ENCODE data around the gene ARID1B. TPM values are rescaled to one million over a fixed set of nuclear protein-coding genes. Genes with fewer than 3 reads are reported as not detected.
A peak's percentile ranks its signal among the peaks of the same experiment; 100 is the strongest.
"Not testable (repeated sequence)": the region's sequence is repeated elsewhere in the genome, so short reads cannot be mapped to it uniquely, and the experiment has no call there.

The ARID1B gene
- polyA plus RNA-seq, 1 experiment = 19.2 TPM

- no peak for TF ChIP-seq CTCF (IDR thresholded peaks at IDR 0.05; ENCODE audit: low read depth, low read length)
- no peak overlapping the region for H3K4me3 ChIP-seq (ENCODE audit: low read depth, low read length)
- H3K27me3 ChIP-seq (ENCODE audit: control insufficient read depth, insufficient read depth, low read length) = no peaks in the 10 kb centered on the region
- no peak for DNase-seq (ENCODE audit: low read depth, low spot score)
- H3K9me3 ChIP-seq (ENCODE audit: control insufficient read depth, insufficient read depth, low read length) = no peaks in the 10 kb centered on the region; the same call in 1 of the 2 replicates
- ChIA-PET CTCF (interaction anchor here (0.6 to 0.8 kb wide), 4 partner anchors 88 to 1431 kb away, joined by 3 to 4 read pairs (median 3); no protein-coding TSS in a partner anchor), POLR2A (no interaction called here)
- peak overlapping the region; percentile 93 for H3K27ac ChIP-seq (ENCODE audit: low read depth, low read length)
These were observed 367.8 kb downstream of the ARID1B start for GRCh38 chr6:157144859-157145568.

- H3K4me3 ChIP-seq (ENCODE audit: low read depth, low read length) = no peak overlapping the region
- DNase-seq (ENCODE audit: low read depth, low spot score) = no peak
- ChIA-PET CTCF (interaction anchor here (0.8 kb wide), 1 partner anchor 87 kb away, joined by 3 read pairs; no protein-coding TSS in a partner anchor), POLR2A (no interaction called here)
- no peaks in the 10 kb centered on the region for H3K27me3 ChIP-seq (ENCODE audit: control insufficient read depth, insufficient read depth, low read length)
- H3K27ac ChIP-seq (ENCODE audit: low read depth, low read length) = no peak overlapping the region
- TF ChIP-seq CTCF (IDR thresholded peaks at IDR 0.05; ENCODE audit: low read depth, low read length) = no peak
- H3K9me3 ChIP-seq (ENCODE audit: control insufficient read depth, insufficient read depth, low read length) = no peaks in the 10 kb centered on the region; the same call in 1 of the 2 replicates
These were observed 368.6 kb downstream of the ARID1B start for GRCh38 chr6:157145656-157146285.

- not testable (repeated sequence) for H3K27me3 ChIP-seq (ENCODE audit: control insufficient read depth, insufficient read depth, low read length); H3K4me3 ChIP-seq (ENCODE audit: low read depth, low read length); H3K9me3 ChIP-seq (ENCODE audit: control insufficient read depth, insufficient read depth, low read length); DNase-seq (ENCODE audit: low read depth, low spot score)
- CTCF ChIA-PET = interaction anchor here (0.6 kb wide), 1 partner anchor 1381 kb away, joined by 3 read pairs; no protein-coding TSS in a partner anchor
- POLR2A ChIA-PET = interaction anchor here (0.6 kb wide), 1 partner anchor 90 kb away, joined by 3 read pairs; no protein-coding TSS in a partner anchor
- H3K27ac ChIP-seq (ENCODE audit: low read depth, low read length) = peak overlapping the region; percentile 99
These were observed 370.2 kb downstream of the ARID1B start for GRCh38 chr6:157147054-157148026.

- no peak for TF ChIP-seq CTCF (IDR thresholded peaks at IDR 0.05; ENCODE audit: low read depth, low read length)
- Histone ChIP-seq H3K27me3 (ENCODE audit: control insufficient read depth, insufficient read depth, low read length) (no peaks in the 10 kb centered on the region), H3K4me3 (ENCODE audit: low read depth, low read length) (peak overlapping the region; percentile 31), H3K27ac (ENCODE audit: low read depth, low read length) (peak overlapping the region; percentile 99), H3K9me3 (ENCODE audit: control insufficient read depth, insufficient read depth, low read length) (no peaks in the 10 kb centered on the region; the same call in 1 of the 2 replicates)
- POLR2A ChIA-PET = no interaction called here
- DNase-seq (ENCODE audit: low read depth, low spot score) = peak; percentile 84
- CTCF ChIA-PET = interaction anchor here (1.4 kb wide), 1 partner anchor 35 kb away, joined by 3 read pairs; no protein-coding TSS in a partner anchor
These were observed 371.5 kb downstream of the ARID1B start for GRCh38 chr6:157148391-157149323.

Measured in AG04450 (cell line).